ENCODE measurements around the gene SURF1. TPM values are rescaled to one million over a fixed set of nuclear protein-coding genes. Genes with fewer than 3 reads are reported as not detected.

SURF1 gene
- total RNA-seq, 1 donor from 2014 or later: 40.8 TPM

- Mint-ChIP-seq H3K27ac (peak overlapping the region; percentile 33), H3K9me3 (no peaks in the 10 kb centered on the region), H3K36me3 (peaks cover 15% of the 10 kb centered on the region), H3K4me1 (ENCODE audit: unreplicated experiment) (peaks cover 52% of the 10 kb centered on the region), H3K4me3 (peak overlapping the region; percentile 66), H3K27me3 (no peaks in the 10 kb centered on the region)
- no peak for TF ChIP-seq CTCF (conservative IDR thresholded peaks at IDR 0.05)
- no peak for DNase-seq (ENCODE audit: extremely low spot score, unreplicated experiment)
Measured at GRCh38 chr9:133372144-133372543, 15.9 kb upstream of the SURF1 start.

- Mint-ChIP-seq H3K4me3 (peak overlapping the region; percentile 69), H3K4me1 (ENCODE audit: unreplicated experiment) (peaks cover 52% of the 10 kb centered on the region), H3K27me3 (no peaks in the 10 kb centered on the region), H3K9me3 (no peaks in the 10 kb centered on the region), H3K36me3 (peaks cover 15% of the 10 kb centered on the region), H3K27ac (peak overlapping the region; percentile 84)
- no peak for DNase-seq (ENCODE audit: extremely low spot score, unreplicated experiment)
- no peak for TF ChIP-seq CTCF (conservative IDR thresholded peaks at IDR 0.05)
Measured at GRCh38 chr9:133371261-133371711, 15.0 kb upstream of the SURF1 start.

- Mint-ChIP-seq H3K27me3 (no peaks in the 10 kb centered on the region), H3K9me3 (no peaks in the 10 kb centered on the region), H3K4me3 (peak overlapping the region; percentile 73), H3K4me1 (ENCODE audit: unreplicated experiment) (peaks cover 52% of the 10 kb centered on the region), H3K36me3 (peaks cover 15% of the 10 kb centered on the region), H3K27ac (peak overlapping the region; percentile 84)
- no peak for DNase-seq (ENCODE audit: extremely low spot score, unreplicated experiment)
- TF ChIP-seq CTCF (conservative IDR thresholded peaks at IDR 0.05): no peak
Measured at GRCh38 chr9:133370685-133371084, 14.4 kb upstream of the SURF1 start.

- no peak overlapping the region for H3K4me3 Mint-ChIP-seq
- H3K27me3 Mint-ChIP-seq: no peaks in the 10 kb centered on the region
- no peak for DNase-seq (ENCODE audit: extremely low spot score, unreplicated experiment)
- peaks cover 12% of the 10 kb centered on the region for H3K36me3 Mint-ChIP-seq
- H3K4me1 Mint-ChIP-seq (ENCODE audit: unreplicated experiment): peaks cover 50% of the 10 kb centered on the region
- peak overlapping the region; percentile 84 for H3K27ac Mint-ChIP-seq
- TF ChIP-seq CTCF (conservative IDR thresholded peaks at IDR 0.05): no peak
- H3K9me3 Mint-ChIP-seq: no peaks in the 10 kb centered on the region
Measured at GRCh38 chr9:133369933-133370332, 13.6 kb upstream of the SURF1 start.

- peaks cover 11% of the 10 kb centered on the region for H3K36me3 Mint-ChIP-seq
- peak overlapping the region; percentile 84 for H3K27ac Mint-ChIP-seq
- no peaks in the 10 kb centered on the region for H3K9me3 Mint-ChIP-seq
- H3K4me1 Mint-ChIP-seq (ENCODE audit: unreplicated experiment): peaks cover 45% of the 10 kb centered on the region
- H3K27me3 Mint-ChIP-seq: no peaks in the 10 kb centered on the region
- TF ChIP-seq CTCF (conservative IDR thresholded peaks at IDR 0.05): no peak
- H3K4me3 Mint-ChIP-seq: peak overlapping the region; percentile 14
- no peak for DNase-seq (ENCODE audit: extremely low spot score, unreplicated experiment)
Measured at GRCh38 chr9:133369422-133369821, 13.1 kb upstream of the SURF1 start.
